Sigmoid colon (tissue), 7 donors: ENCODE data around the gene GAMT. TPM values are rescaled to one million over a fixed set of nuclear protein-coding genes. Genes with fewer than 3 reads are reported as not detected.

ENCODE experiments used
- DNase-seq: peaks from one replicate; pipeline ENCODE4 v3.0.0-alpha.2; 2019
- H3K27ac ChIP-seq, 4 donors: fragments of 200-600 bp; sonication (generic); one replicate each; pipeline ENCODE4 v1.5.1; 2016 to 2019; ENCODE audit warnings: mild to moderate bottlenecking in 1 of 4
- H3K27me3 ChIP-seq, 3 donors: fragments of 200-600 bp; sonication (generic); one replicate each; pipeline ENCODE4 v1.5.1; 2019; ENCODE audit warnings: mild to moderate bottlenecking in 1 of 3
- H3K36me3 ChIP-seq, 4 donors: fragments of 200-600 bp; sonication (generic); one replicate each; pipeline ENCODE4 v1.5.1; 2016 to 2019
- H3K4me1 ChIP-seq, 4 donors: fragments of 200-600 bp; sonication (generic); one replicate each; pipeline ENCODE4 v1.5.1; 2017 to 2019
- H3K4me3 ChIP-seq, 4 donors: fragments of 200-600 bp; sonication (generic); one replicate each; pipeline ENCODE4 v1.5.1; 2017 to 2019; ENCODE audit warnings: mild to moderate bottlenecking in 2 of 4, moderate library complexity in 1 of 4
- H3K9me3 ChIP-seq, 4 donors: fragments of 200-600 bp in 3 of 4; sonication (generic) in 3 of 4; one replicate each; pipeline versions ENCODE4 v1.5.1 to v1.6.1; 2013 to 2019
- EP300 ChIP-seq, 4 donors: sonication (generic); formaldehyde crosslinking; IDR thresholded peaks; one replicate each; pipeline ENCODE4 v1.6.1; 2017; ENCODE audit warnings: antibody characterized with exemption in 4 of 4
- POLR2A ChIP-seq, 2 donors: fragments of 450-650 bp; IDR thresholded peaks; one replicate each; pipeline ENCODE4 v1.6.1; 2016; ENCODE audit warnings: antibody characterized with exemption in 2 of 2, mild to moderate bottlenecking in 2 of 2, moderate library complexity in 2 of 2
- POLR2AphosphoS5 ChIP-seq, 4 donors: sonication (generic); formaldehyde crosslinking; IDR thresholded peaks; one replicate each; pipeline ENCODE4 v1.6.1; 2017; ENCODE audit warnings: antibody characterized with exemption in 4 of 4
- WGBS, 2 donors: extraction: QIAGEN DNeasy Blood & Tissue Kit; methylation state at CpG; one replicate each; pipeline ENCODE4 v1.1.7; 2013; 5-methylcytosine and 5-hydroxymethylcytosine counted together
- intact Hi-C: fragments of 100-400 bp; cut with DNase I; formaldehyde crosslinking; loops from one replicate; pipeline ENCODE4 v1.15.1; 2023
- polyA plus RNA-seq, 3 donors: library from polyadenylated mRNA; stranded (reverse); fragments of 200-250 nt; gene quantifications; one replicate each; pipeline ENCODE4 v1.2.3, GENCODE V29; 2013
- total RNA-seq, 4 donors: library from RNA; depleted of rRNA; stranded (reverse); fragments of >200 nt; gene quantifications; one replicate each; pipeline ENCODE4 v1.1.0, GENCODE V29; 2016
- TF ChIP-seq, protein P1 (sequence below), 4 experiments: fragments of 450-650 bp in 3 of 4; fragments of 200-600 bp in 1 of 4; IDR thresholded peaks; one replicate each; pipeline ENCODE4 v1.5.1; 2016 to 2019; ENCODE audit warnings: antibody characterized with exemption in 4 of 4, mild to moderate bottlenecking in 3 of 4, moderate library complexity in 2 of 4
- donor health status: healthy with polysubstance abuse.
- donor health status: Bipolar disorder and iron deficiency.
- donor health status: healthy.

GAMT gene
- total and polyA plus RNA-seq, 7 donors, result 1.8 to 16.6 (median 7.8) TPM

DNA sequence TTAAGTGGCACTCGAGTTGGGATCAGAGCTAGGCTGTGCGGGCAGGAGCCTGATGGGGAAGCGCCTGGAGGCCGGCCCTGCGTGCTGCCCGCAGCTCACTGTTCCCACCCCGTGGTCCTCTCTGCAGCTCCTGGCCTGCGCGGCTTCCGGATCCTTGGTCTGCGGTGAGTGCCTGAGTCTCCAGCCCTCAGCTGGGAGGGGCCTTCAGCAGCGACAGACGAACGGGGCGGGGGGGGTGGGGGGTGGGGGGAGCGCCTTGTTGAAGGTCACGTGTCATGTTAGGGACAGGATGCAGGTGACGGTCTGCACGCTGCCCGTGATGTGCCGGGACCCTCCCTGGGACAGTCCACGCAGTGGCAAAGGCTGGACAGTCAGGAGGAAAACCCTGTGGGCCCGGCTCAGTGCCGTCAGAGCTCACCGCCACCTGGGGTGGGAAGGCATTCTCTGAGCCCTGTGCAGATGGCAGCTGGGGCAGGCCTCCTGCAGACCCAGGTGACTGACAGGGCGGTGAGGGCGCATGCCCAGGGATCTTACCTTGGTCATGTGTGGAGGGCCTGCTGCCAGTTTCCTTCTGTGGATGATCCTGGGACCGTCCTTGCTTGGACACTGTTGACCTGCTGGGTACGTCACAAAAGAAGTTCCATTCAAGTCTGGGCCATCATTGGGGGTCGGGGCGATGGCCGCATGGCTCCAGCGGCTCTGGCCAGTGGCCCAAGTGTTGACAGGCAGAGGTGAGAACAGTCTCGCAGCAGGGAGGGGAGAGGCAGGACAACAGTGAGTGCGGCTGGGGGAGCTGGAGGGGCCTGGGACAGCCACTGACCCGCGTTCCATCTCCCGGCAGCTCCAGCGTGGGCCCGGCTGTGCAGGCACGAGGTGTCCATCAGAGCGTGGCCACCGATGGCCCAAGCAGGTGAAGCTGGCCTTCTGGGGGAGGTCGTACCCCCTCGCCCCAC lies 13.4 kb downstream of the GAMT start:
- Histone ChIP-seq H3K4me1 (peaks cover 0 to 38% (median 28%) of the 10 kb centered on the region in 4 donors), H3K27ac (no peak overlapping the region), H3K36me3 (peaks cover 20 to 67% (median 41%) of the 10 kb centered on the region in 4 donors), H3K27me3 (no peaks in the 10 kb centered on the region), H3K9me3 (no peaks in the 10 kb centered on the region), H3K4me3 (no peak overlapping the region)
- intact Hi-C loops, result no loop called here
- WGBS, 2 donors, result 91 to 94% methylated on average over 45 of the region's 45 CpGs
- TF ChIP-seq POLR2AphosphoS5 (IDR thresholded peaks at IDR 0.05) (no peak), EP300 (IDR thresholded peaks at IDR 0.05) (no peak), POLR2A (IDR thresholded peaks at IDR 0.05) (no peak)
- TF ChIP-seq, protein P1, sequence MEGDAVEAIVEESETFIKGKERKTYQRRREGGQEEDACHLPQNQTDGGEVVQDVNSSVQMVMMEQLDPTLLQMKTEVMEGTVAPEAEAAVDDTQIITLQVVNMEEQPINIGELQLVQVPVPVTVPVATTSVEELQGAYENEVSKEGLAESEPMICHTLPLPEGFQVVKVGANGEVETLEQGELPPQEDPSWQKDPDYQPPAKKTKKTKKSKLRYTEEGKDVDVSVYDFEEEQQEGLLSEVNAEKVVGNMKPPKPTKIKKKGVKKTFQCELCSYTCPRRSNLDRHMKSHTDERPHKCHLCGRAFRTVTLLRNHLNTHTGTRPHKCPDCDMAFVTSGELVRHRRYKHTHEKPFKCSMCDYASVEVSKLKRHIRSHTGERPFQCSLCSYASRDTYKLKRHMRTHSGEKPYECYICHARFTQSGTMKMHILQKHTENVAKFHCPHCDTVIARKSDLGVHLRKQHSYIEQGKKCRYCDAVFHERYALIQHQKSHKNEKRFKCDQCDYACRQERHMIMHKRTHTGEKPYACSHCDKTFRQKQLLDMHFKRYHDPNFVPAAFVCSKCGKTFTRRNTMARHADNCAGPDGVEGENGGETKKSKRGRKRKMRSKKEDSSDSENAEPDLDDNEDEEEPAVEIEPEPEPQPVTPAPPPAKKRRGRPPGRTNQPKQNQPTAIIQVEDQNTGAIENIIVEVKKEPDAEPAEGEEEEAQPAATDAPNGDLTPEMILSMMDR (IDR thresholded peaks at IDR 0.05), result no peak
- no peak for DNase-seq

DNA sequence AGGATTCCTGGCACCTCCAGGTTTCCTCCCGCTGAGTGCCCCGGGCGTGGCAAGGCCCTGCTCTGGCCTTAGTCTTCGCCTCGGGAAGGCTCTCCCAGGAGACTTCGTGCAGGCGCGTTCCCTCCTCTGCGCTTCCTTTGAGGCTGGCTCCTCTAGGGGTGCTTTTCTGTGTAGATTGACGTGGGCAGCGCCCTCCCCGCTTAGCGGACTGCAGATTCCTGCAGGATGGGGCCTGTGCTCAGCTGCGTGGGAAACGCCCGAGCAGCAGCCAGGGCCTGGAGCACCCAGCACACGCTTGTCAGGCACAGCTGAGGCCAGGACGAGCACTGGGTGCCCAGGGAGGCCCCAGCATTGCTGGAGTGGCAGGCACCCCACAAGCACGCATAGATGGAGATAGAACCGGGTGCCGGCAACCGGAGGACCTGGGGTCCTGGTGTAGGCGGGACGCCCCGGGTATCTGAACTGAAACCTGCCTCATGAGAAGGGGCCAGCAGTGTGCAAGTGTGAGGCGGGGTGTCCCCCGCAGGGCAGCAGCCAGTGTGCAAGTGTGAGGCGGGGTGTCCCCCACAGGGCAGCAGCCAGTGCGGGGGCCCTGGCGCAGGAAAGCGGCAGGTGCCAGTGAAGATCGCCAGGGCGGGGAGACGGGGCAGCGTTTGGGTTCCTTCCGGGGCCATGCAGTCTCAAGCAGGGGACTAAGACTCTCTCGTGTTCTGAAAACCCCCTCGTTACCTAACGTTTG lies 14.2 kb downstream of the GAMT start:
- intact Hi-C loops, result no loop called here
- DNase-seq, result no peak
- Histone ChIP-seq H3K9me3 (no peaks in the 10 kb centered on the region), H3K27me3 (no peaks in the 10 kb centered on the region), H3K4me1 (peaks cover 0 to 40% (median 28%) of the 10 kb centered on the region in 4 donors), H3K27ac (no peak overlapping the region), H3K36me3 (peaks cover 20 to 58% (median 33%) of the 10 kb centered on the region in 4 donors), H3K4me3 (no peak overlapping the region)
- TF ChIP-seq, protein P1 (IDR thresholded peaks at IDR 0.05), result no peak
- no peak for TF ChIP-seq POLR2A (IDR thresholded peaks at IDR 0.05)
- TF ChIP-seq POLR2AphosphoS5 (IDR thresholded peaks at IDR 0.05), result no peak
- no peak for TF ChIP-seq EP300 (IDR thresholded peaks at IDR 0.05)
- WGBS, 2 donors, result 88 to 92% methylated on average over 39 of the region's 39 CpGs

DNA sequence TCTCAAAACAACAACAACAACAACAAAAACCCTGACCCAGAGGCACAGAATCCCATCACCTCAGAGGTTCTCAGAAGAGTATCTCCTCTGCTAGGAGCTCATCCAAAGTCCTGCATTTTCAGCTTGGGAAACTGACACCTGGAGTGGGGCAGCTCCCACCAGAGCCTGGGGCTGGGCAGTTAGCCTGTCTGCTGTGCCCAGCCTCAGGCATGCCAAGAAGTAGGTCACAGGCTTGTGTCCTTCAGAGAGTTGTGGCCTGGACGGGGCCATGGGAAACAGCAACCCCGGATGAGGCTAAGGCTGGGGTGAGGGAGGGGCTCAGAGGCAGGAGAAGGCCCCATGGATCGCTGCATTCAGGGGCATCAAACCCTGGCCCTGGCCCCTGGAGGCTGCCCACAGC lies 15.5 kb downstream of the GAMT start:
- H3K27ac ChIP-seq, result no peak overlapping the region
- intact Hi-C loops, result no loop called here
- H3K4me3 ChIP-seq, result no peak overlapping the region
- no peaks in the 10 kb centered on the region for H3K27me3 ChIP-seq
- H3K4me1 ChIP-seq, result peaks cover 0 to 43% (median 28%) of the 10 kb centered on the region in 4 donors
- DNase-seq, result no peak
- WGBS, 2 donors, result 96% methylated on average over 3 of the region's 3 CpGs
- H3K9me3 ChIP-seq, result no peaks in the 10 kb centered on the region
- H3K36me3 ChIP-seq, result peaks cover 17 to 45% (median 22%) of the 10 kb centered on the region in 4 donors
- TF ChIP-seq, protein P1 (IDR thresholded peaks at IDR 0.05), result no peak
- TF ChIP-seq POLR2AphosphoS5 (IDR thresholded peaks at IDR 0.05) (no peak), EP300 (IDR thresholded peaks at IDR 0.05) (no peak), POLR2A (IDR thresholded peaks at IDR 0.05) (no peak)

DNA sequence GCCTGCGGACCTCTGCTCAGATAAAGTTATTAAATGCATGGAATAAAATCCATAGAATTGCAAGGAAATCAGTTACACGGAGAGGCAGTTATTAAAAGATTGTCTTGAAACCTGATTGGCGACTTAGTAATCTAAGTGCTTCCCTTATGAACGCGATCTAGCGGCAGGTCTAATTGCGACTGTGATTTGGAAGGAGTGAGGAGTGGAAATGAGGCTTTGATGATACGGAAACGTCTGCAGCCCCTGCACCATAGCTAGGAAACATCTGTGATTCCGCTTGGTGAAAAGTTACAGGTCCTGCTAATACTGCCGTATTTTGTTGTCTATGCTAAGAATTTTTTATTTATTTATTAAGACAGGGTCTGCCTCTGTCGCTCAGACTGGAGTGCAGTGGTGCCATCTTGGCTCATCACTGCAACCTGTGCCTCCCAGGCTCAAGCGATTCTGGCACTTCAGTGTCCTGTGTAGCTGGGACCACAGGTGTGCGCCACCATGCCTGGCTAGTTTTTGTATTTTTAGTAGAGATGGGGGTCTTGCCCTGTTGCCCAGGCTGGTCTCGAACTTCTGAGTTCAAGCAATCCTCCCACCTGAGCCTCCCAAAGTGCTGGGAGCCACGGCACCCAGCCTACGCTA lies 16.7 kb downstream of the GAMT start:
- DNase-seq, result no peak
- intact Hi-C loops, result loop anchor here (5.0 kb wide), 1 partner anchor 107 kb away; the partner anchor contains the start of gene FAM174C
- H3K27ac ChIP-seq, result peak overlapping the region; percentile 93 to 94 (median 93)
- H3K9me3 ChIP-seq, result no peaks in the 10 kb centered on the region
- H3K4me3 ChIP-seq, result peak overlapping the region; percentile 81 to 97 (median 86)
- TF ChIP-seq POLR2AphosphoS5 (IDR thresholded peaks at IDR 0.05), result no peak
- TF ChIP-seq, protein P1 (IDR thresholded peaks at IDR 0.05), result no peak
- H3K36me3 ChIP-seq, result peaks cover 11 to 33% (median 18%) of the 10 kb centered on the region in 4 donors
- H3K4me1 ChIP-seq, result peaks cover 0 to 43% (median 28%) of the 10 kb centered on the region in 4 donors
- WGBS, 2 donors, result 29 to 31% methylated on average over 17 of the region's 17 CpGs
- no peaks in the 10 kb centered on the region for H3K27me3 ChIP-seq
